GM18909 (cell line): ENCODE results near the gene PSMD12.
"Not testable (repeated sequence)": the region's sequence is repeated elsewhere in the genome, so short reads cannot be mapped to it uniquely, and the experiment has no call there.

Source experiments
- ATAC-seq: cut with Tn5 transposase; IDR thresholded peaks from one replicate; pipeline ENCODE4 v1.9.1; 2021; ENCODE audit warnings: mild to moderate bottlenecking; ENCODE audit not compliant: unreplicated experiment, poor library complexity

Gene PSMD12

DNA sequence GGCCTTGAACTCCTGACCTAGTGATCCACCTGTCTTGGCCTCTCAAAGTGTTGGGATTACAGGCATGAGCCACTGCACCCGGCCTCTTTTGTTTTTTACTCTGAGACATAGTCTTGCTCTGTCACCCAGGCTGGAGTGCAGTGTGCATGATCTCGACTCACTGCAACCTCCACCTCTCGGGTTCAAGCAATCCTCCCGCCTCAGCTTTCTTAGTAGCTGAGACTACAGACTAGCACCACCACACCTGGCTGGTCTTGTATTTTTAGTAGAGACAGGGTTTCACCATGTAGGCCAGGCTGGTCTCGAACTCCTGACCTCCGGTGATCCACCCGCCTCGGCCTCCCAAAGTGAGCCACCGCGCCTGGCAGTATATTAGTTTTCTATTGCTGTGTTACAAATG, 22.2 kb upstream of the PSMD12 start:
- ATAC-seq, result not testable (repeated sequence)

DNA sequence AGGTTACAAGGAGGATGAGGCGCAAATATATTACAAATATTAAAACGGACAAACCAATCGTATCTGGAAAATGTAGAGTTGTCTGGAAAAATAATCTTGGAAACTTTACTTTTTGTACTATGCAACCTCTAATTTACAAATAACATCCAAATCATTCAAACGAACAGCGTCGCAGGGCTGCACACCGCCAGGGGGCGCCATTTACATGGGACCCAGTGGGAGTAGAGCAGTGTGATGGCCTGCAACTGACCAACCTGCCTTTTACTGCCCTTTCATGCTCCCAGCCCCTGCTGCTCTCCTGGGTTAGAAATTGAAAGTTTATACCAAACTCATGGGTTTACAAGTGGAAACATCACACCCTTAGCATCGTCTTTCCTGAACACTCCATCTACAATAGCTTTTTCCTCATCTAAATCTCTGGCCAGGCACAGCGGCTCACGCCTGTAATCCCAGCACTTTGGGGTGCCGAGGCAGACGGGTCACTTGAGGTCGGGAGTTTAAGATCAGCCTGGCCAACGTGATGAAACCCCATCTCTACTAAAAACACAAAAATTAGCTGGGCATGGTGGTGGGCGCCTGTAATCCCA, 20.7 kb upstream of the PSMD12 start:
- ATAC-seq, result no peak

DNA sequence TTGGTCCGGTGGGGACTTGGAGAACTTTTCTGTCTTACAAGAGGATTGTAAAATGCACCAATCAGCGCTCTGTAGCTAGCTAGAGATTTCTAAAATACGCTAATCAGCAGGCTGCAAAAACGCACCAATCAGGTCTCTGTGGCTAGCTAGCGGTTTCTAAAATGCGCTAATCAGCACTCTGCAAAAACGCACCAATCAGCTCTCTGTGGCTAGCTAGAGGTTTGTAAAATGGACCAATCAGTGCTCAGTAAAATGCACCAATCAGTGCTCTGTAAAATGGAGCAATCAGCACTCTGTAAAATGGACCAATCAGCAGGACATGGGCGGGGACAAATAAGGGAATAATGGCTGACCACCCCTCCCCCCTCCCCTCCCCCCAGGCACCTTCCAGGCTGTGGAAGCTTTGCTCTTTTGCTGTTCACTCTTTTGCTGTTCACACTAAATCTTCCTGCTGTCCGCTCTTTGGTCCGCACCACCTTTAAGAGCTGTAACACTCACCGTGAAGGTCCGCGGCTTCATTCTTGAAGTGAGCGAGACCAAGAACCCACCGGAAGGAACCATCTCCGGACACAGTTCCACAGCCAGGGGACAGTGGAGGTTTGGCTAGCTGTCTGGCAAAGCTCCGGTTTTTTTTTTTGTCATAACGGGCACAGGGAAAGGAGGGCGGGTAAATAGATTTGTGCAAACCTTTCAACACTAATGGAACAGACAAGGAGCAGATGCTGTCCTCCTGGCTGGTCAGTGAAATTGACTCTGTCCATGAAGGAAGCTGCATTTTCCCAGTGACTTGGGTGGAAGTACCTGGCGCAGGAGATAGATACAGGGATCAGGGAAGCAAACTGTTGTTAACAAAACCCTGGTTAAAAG, 19.0 kb upstream of the PSMD12 start:
- no peak for ATAC-seq

DNA sequence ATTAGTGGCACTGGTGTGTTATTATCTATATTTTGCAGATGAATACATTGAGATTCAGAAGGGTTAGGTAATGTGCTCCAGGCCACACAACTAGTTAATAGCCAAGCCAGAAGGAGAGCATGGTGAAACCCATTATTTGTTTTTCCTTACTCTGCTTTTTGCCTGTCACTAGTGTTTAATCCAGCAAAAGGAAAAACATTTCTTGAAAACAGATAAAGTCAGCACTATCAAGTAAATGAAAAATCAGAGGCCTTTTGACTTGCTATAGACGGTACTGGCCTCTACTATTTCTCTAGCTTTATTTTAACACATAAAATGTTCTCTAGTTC, 15.5 kb upstream of the PSMD12 start:
- no peak for ATAC-seq

DNA sequence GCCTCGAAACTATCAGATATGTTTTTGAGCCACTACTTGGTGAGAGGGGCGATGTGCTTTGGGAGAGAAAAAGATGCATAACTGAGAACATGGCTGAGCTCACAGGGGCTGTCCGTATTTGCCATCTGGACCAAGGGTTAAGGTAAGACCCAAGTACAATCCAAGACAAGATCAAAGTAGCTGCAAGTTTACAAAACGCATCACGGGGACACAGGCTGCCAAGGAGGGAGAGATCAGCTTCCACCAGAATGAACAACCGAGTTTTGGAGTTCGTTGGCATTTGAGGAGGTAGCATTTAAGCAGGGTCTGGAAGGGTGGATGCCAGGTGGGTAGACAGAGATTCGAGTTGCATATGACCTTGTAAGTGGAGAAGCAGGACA, 12.9 kb upstream of the PSMD12 start:
- no peak for ATAC-seq

DNA sequence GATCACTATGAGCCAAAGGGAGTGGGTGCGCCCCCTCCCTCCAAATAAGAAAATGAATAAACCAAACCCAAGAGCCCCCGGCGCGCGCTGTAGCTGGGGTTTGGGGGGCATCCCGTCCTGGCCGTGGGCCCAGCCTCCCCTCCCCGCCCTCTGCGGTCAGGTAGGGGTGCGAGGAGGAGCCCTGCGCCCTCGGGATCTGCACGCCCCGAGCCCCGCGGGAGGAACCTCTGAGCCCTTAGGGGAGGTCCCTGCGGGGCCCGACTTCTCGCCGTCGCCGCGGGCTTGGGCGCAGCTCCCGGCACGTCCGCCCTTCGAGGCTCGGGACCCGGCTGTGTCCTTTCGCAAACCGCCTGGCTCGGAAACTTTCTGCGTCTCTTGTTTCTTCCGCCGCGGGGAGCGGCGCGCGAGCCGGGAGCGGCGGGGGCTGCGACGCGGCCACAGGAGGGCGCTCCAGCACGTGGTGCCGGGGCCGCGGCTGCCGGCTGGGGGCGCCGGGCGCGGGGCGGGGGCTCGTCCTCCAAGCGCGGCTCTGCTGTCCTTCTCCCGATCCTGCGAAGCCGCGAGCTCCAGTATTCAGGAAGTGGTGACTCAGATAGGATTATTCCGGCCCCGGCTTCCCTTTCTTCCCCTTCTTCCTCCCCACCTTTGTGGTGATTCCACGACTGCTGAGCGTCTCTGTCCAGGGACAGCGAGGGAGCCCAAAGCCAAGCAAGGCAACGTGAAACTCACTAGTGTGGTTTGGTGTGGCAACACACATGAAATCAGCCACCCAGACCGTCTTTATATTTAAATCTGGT, 12.3 kb upstream of the PSMD12 start:
- peak; percentile 38 for ATAC-seq

DNA sequence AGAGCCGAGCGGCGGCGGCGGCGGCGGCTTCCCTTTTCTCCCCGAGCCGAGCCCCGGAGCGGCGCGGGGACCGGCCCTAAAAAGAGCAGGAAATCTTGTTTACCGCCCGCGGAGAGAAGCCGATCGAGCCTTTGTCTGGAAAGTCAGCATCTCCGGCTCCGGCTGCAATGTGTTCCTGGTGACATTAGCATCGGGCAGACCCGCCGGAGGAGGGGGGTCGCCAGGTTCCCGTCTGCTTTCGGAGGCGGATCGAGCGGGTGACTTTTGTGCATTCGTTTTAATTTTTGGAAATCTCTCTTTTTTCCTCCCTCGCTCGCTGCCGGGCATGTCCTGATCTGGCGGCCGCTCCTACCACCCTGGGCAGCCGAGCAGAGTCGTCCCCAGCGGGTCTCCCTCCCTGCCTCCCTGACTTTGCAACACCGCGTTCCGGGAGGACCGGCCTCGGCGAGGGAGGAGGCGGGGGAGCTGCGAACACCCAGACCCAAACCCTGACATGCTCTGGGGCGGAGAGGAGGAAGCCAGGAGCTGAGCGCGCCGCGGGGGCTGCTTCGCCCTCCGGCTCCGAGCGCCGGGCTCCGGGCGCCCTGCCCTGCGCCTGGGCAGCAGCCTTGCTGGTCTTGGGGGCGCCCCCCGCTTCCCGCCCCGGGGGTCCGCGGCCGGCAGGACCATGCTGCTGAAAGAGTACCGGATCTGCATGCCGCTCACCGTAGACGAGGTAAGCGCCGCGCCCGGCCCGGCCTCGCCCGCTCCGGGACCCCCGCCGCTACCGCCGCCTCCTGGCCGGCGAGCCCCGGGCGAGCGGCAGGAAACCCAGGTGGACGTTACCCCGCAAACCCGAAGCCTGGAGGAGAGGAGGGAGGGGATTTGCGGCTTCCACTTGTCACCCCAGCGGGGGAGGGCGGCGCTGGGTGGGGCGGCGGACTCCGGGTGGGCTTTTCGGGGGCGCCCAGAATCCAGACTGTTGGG, 11.4 kb upstream of the PSMD12 start:
- ATAC-seq, result no peak

DNA sequence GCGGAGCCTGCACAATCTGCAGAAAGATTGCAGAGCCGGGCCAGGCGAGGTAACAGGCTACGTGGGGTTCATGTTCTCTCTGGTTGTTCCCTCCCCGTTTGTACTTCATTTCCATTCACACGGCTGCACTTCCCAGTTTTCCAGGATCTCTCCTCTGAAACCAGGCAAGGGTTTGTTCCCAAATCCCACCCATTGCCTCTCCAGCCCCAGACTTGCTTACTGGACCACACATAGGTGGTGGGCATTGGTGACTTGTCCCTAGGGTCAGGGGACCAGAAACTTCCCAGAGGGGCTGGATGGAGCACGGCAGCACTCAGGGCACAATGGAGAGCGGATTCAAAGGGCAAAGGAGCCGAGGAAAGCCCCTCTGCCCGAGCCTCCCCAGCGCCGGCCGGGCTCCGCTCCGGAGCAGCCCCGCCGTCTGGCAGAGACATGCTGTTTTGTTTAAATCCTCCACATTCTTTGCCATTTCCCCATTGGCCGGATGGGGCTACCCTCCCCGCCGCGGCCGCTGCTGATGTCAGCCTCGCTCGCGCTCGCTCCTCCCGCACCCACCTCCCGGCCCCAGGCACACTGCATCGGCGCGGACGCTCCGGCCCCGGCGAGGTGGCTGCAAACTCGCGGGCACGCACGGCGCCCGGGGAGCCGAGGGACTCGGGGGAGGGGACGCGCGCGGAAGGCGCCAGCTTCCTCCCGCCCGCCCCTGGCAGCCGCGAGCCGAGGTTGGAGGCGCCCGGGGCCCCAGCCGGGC, 10.5 kb upstream of the PSMD12 start, which contains the start of gene PITPNC1:
Gene PITPNC1, plus strand, starts transcription at position 545 of the 751 bp plus-strand sequence.
- peak; percentile 76 for ATAC-seq

DNA sequence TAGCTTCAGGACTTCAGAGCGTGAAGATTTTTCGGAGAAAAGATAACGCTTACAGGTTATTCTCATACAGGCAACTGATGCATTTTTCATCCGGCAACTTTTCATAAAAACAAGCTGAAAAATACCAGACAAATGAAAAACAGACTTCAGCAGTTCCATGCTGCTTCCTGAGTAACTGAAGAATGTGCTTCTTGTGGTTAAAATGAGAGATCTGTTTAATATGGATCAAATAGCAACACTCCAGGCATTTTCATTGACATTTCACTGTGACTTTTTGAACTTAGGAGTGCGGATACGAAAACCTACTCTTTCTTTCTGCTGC, 10.0 kb upstream of the PSMD12 start:
- ATAC-seq, result no peak

DNA sequence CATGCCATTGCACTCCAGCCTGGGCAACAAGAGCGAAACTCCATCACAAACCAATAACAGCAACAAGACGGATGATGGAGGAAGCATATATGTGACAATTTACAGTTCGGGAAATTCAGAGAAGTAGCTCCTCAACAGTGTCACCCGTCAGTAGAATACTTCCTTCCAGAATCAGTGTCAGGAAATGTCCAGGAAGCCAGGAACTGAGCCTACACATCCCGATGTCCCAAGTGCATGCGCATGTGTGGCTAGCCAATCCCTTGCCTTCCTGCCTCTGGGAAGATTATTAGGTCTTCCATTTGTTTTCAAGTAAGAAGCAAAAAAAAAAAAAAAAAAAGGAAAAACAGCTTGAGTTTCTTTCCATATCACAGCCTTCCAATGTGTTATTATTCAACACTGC, 9.3 kb upstream of the PSMD12 start:
- ATAC-seq, result no peak

DNA sequence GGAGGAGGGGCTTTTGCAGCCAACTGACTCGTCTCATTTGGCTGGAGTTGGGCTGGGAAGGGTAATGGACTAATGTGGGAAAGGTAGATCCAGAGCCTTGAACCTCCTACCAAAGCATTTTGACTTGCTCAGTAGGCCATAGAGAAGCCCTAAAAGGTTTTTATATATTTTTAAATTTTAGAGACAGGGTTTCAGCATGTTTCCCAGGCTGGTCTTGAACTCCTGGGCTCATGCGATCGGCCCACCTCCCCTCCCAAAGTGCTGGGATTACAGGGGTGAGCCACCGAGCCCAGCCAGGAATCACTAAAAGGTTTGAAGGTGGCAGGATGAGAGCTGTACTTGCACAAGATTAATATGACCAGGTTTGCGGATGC, 8.7 kb upstream of the PSMD12 start:
- ATAC-seq, result no peak

DNA sequence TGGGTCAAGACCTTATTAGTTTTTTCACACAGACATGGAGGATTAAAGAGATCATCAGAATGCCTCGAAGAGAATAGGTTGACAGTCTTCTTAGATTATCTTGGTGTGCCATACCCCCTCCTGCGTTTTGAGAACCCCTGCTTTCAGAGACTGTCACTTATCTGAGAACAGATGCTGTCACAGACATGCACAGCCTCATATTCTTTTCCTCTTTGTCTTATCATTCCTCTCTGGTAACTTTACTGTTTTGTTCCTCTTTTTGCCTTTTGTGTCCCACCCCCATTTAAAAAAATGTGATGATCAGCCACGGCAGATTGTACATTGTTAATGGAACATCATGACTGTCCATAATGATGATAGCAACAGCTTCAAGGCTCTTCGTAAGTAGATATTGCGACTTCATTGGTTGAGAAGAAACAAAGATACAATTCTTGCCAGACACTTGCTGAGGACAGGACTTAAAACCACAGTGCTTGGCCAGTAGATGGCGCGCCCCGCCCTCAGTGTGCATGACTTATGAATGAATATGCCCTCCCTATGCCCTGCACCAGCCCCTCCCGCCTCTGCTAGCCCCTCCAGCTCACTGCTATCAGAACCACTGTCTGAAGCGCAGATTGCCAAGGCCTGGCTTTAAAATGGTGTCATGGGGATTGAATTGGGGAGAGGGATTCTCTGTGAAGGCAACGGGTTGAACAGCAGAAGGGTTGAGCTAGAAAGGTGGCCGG, 8.1 kb upstream of the PSMD12 start:
- ATAC-seq, result peak; percentile 42

DNA sequence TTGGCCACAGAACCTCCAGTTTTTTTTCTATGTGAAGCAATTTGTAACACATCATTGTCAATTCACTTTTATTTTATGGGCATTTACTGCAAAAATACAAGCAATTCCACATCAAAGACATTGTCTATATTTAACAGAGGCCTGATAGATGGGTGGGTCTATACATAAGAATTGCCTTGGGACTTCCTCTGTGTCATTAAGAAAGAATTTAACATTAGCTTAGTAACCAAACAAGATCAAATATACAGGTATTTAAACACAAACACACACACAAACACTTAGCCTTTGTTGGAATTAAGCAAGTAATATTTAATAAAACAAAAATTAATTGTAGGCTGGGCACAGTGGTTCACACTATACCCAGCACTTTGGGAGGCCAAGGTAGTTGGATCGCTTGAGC, 6.4 kb upstream of the PSMD12 start:
- no peak for ATAC-seq

DNA sequence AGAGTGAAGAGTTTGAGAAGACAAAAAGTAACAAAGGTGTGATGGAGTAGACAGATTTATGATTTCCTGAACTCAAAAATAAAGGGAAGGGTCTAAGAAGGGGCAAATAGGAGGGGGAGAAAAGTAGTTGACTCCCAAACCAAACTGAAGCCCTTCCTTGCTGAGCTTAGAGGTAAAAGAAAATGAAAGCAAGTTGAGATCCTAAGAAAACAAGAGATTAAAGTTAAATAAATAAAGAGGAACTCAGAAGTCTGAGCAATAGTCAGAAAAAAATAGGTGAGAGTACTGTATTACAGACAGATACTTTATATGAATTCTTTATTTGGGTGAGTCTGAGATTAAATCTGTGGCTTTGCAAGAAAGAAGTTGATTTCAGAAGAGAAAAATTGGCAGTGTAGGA, 3.3 kb upstream of the PSMD12 start:
- no peak for ATAC-seq

DNA sequence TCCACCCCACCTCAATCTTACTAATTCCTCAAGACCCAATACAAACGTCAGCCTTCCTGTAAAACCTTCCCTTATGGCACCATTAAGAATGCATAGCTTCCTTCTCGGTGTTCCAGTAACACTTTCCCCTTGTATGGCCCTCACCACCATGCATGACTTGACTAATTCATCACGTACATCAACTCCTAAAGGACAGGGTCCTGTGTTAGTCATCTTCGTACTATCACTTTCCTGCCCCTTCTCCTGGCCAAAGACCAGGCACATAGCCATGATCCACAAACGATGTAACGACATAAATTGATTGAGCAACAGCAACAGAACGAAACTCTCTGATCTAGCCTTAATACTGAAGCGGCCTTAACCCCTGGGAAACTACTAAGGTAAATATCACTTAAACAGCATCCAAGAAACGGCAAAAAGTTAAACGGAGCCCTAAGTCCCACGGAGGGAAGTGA, 612 bp downstream of the PSMD12 start:
- peak; percentile 3 for ATAC-seq

DNA sequence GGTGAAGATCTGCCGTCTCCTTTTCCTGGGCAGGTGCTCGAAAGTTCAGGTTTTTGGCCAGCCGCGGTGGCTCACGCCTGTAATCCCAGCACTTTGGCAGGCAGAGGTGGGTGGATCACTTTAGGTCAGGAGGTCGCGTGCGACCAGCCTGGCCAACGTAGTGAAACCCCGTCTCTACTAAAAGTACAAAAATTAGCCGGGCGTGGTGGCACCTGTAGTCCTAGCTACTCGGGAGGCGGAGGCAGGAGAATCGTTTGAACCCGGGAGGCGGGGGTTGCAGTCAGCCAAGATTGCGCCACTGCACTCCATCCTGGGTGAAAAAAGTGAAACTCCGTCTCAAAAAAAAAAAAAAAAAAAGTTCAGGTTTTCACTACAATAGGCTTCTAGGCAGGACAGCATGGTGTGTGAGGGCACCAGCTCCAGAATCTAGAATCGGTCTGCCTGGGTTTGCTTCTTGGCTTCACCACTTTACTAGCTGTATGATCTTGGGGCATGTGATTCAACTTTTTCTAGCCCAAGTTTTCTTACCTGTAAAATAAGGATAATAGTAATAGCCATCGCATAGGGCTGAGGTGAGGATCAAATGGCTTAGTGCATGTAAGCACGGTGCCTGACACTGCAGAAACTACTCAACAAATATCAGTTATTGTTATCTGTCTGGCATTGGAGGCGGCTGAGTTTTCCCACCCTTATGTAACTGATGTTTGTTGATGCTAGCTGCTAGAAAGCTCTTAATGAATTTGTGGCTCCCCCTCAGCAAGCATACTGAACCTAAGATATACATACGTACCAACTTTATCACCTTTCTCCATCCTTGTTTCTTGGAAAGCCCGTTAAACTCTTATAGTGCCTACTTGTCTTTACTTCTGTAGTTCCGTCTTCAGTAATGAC, 1.3 kb downstream of the PSMD12 start:
- no peak for ATAC-seq

DNA sequence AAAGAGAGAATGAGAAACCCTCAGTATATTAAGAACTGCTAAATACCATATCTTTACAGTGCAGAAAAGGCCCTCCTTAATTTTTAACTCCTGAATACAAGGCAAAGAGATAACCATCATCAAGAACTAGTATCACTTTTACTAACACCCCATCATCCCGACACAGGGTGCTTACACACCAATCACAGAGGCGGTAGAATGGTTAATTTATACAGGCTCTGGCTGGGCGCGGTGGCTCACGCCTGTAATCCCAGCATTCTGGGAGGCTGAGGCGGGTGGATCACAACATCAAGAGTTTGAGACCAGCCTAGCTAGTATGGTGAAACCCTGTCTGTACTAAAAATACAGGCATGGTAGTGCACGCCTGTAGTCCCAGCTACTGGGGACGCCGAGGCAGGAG, 4.2 kb downstream of the PSMD12 start:
- no peak for ATAC-seq

DNA sequence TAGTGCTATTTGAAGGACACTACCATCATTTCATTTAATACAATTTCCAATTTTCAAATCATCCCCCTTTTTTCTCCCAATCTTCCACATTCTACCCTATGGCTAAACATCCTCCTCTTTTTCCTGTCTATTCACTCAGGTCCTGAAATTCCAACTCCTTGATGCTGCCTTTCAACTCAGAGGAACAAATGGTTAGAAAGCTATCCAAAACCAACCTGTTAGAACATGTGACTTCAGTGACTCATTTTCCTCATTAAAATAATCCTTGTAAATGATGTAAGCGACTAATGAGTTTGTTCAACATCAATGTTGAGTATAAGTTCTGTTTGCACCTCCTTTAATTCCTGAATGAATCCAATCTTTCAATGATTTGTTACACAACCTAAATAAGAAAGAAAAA, 5.5 kb downstream of the PSMD12 start:
- ATAC-seq, result no peak
